IMR-90 (cell line): ENCODE measurements around the gene OGFR. TPM values are rescaled to one million over a fixed set of nuclear protein-coding genes. Genes with fewer than 3 reads are reported as not detected.

Source experiments
- ATAC-seq: fragments of 200-7000 bp; cut with Tn5 transposase; 2 replicates; pipeline ENCODE4 v1.9.1; 2020; ENCODE audit warnings: low read depth, mild to moderate bottlenecking, moderate library complexity
- BruUV-seq: library from RNA; stranded (reverse); fragments of 400-500 nt; replicated peaks from 2 replicates; lab custom pipeline; 2021; lab: Mats Ljungman, UMichigan
- CTCF ChIA-PET: fragments of 300-600 bp; formaldehyde crosslinking; extraction: SDS; loops from one replicate; lab custom pipeline; 2021; ENCODE audit warnings: antibody characterized with exemption; lab: Yijun Ruan, JAX
- POLR2A ChIA-PET: fragments of 300-600 bp; sonication (Branson Sonifier 250); formaldehyde crosslinking; loops from one replicate; lab custom pipeline; 2022; ENCODE audit warnings: antibody characterized with exemption; ENCODE audit not compliant: unreplicated experiment; lab: Charles Lee
- DNase-seq: peaks from one replicate; pipeline ENCODE4 v3.0.0; 2013
- H2AFZ ChIP-seq: replicated peaks from 2 replicates; pipeline ENCODE3; 2013; ENCODE audit warnings: low read length, mild to moderate bottlenecking; ENCODE audit not compliant: poor library complexity
- H2AK5ac ChIP-seq: 2 replicates; pipeline ENCODE4 v1.6.1; 2013; ENCODE audit warnings: low read depth, low read length, inconsistent platforms
- H2AK9ac ChIP-seq: replicated peaks from 2 replicates; pipeline ENCODE3; 2013; ENCODE audit warnings: mild to moderate bottlenecking, low read depth, low read length, moderate library complexity; ENCODE audit not compliant: poor library complexity
- H2BK120ac ChIP-seq: 2 replicates; pipeline ENCODE4 v1.6.1; 2013; ENCODE audit warnings: low read depth, low read length, inconsistent platforms
- H2BK15ac ChIP-seq: 3 replicates; pipeline ENCODE4 v1.6.1; 2013; ENCODE audit warnings: low read depth, low read length, inconsistent platforms
- H2BK20ac ChIP-seq: 2 replicates; pipeline ENCODE4 v1.6.1; 2013; ENCODE audit warnings: low read depth, mild to moderate bottlenecking, inconsistent platforms, low read length, moderate library complexity
- H2BK5ac ChIP-seq: 2 replicates; pipeline ENCODE4 v1.6.1; 2013; ENCODE audit warnings: mild to moderate bottlenecking, low read depth, low read length, inconsistent platforms; ENCODE audit not compliant: poor library complexity, severe bottlenecking
- H3K14ac ChIP-seq: replicated peaks from 2 replicates; pipeline ENCODE4 v1.6.1; 2013; ENCODE audit warnings: low read depth, low read length, inconsistent platforms
- H3K18ac ChIP-seq: 2 replicates; pipeline ENCODE4 v1.6.1; 2013; ENCODE audit warnings: low read depth, low read length, control low read depth
- H3K23ac ChIP-seq: 2 replicates; pipeline ENCODE4 v1.6.1; 2013; ENCODE audit warnings: low read depth, low read length, inconsistent platforms
- H3K27ac ChIP-seq: 2 replicates; pipeline ENCODE4 v1.5.1; 2013; ENCODE audit warnings: mild to moderate bottlenecking, control low read depth, low read length; ENCODE audit not compliant: insufficient read depth
- H3K27me3 ChIP-seq: 2 replicates; pipeline ENCODE4 v1.6.1; 2013; ENCODE audit warnings: low read length; ENCODE audit not compliant: control insufficient read depth, insufficient read depth
- H3K36me3 ChIP-seq: 2 replicates; pipeline ENCODE4 v1.6.1; 2013; ENCODE audit warnings: low read length, mixed read lengths; ENCODE audit not compliant: control insufficient read depth, insufficient read depth
- H3K4ac ChIP-seq: 2 replicates; pipeline ENCODE4 v1.6.1; 2013; ENCODE audit warnings: low read depth, low read length, inconsistent platforms
- H3K4me1 ChIP-seq: 2 replicates; pipeline ENCODE4 v1.6.1; 2013; ENCODE audit warnings: low read length, mixed read lengths; ENCODE audit not compliant: control insufficient read depth, insufficient read depth
- H3K4me2 ChIP-seq: 2 replicates; pipeline ENCODE4 v1.6.1; 2013; ENCODE audit warnings: low read depth, mild to moderate bottlenecking, control low read depth, low read length, moderate library complexity
- H3K4me3 ChIP-seq: 2 replicates; pipeline ENCODE4 v1.5.1; 2013; ENCODE audit warnings: low read depth, mild to moderate bottlenecking, control low read depth, low read length, moderate library complexity; ENCODE audit not compliant: insufficient read depth
- H3K56ac ChIP-seq: 2 replicates; pipeline ENCODE4 v1.6.1; 2013; ENCODE audit warnings: low read length, inconsistent platforms; ENCODE audit not compliant: insufficient read depth; ENCODE audit errors: extremely low read depth
- H3K79me1 ChIP-seq, 2 experiments: 2 replicates each; pipeline ENCODE4 v1.6.1; 2013; ENCODE audit warnings: low read length in 2 of 2, inconsistent platforms in 1 of 2, low read depth in 1 of 2
- H3K9ac ChIP-seq: 2 replicates; pipeline ENCODE4 v1.6.1; 2013; ENCODE audit warnings: low read depth, low read length, control low read depth
- H3K9me1 ChIP-seq: 2 replicates; pipeline ENCODE4 v1.6.1; 2013; ENCODE audit warnings: low read length, inconsistent platforms; ENCODE audit not compliant: insufficient read depth
- H3K9me3 ChIP-seq: 2 replicates; pipeline ENCODE4 v1.6.1; 2013; ENCODE audit warnings: low read length; ENCODE audit not compliant: control insufficient read depth, insufficient read depth
- H4K20me1 ChIP-seq: 2 replicates; pipeline ENCODE4 v1.6.1; 2013; ENCODE audit warnings: low read length, inconsistent platforms; ENCODE audit not compliant: insufficient read depth
- H4K5ac ChIP-seq: 2 replicates; pipeline ENCODE4 v1.6.1; 2013; ENCODE audit warnings: mild to moderate bottlenecking, low read depth, low read length, control low read depth
- H4K8ac ChIP-seq, 2 experiments: 2 replicates each; pipeline ENCODE4 v1.6.1; 2013; ENCODE audit warnings: low read depth in 2 of 2, low read length in 2 of 2, control low read depth in 1 of 2, inconsistent platforms in 1 of 2
- H4K91ac ChIP-seq: 2 replicates; pipeline ENCODE4 v1.6.1; 2013; ENCODE audit warnings: low read depth, low read length, inconsistent platforms; ENCODE audit not compliant: insufficient read depth
- BHLHE40 ChIP-seq: fragments of 150-350 bp; IDR thresholded peaks from 2 replicates; pipeline ENCODE4 v1.6.1; 2016; ENCODE audit warnings: mild to moderate bottlenecking, low read depth, low read length
- CEBPB ChIP-seq: IDR thresholded peaks from 2 replicates; pipeline ENCODE4 v1.6.1; 2012; ENCODE audit warnings: low read depth, low read length, improper control_type of control experiment
- FOS ChIP-seq: fragments of 150-350 bp; IDR thresholded peaks from 2 replicates; pipeline ENCODE4 v1.6.1; 2016; ENCODE audit warnings: low read depth, low read length
- MXI1 ChIP-seq: IDR thresholded peaks from 2 replicates; pipeline ENCODE4 v1.6.1; 2012; ENCODE audit warnings: low read depth, mild to moderate bottlenecking, low read length, moderate library complexity, borderline replicate concordance
- NFE2L2 ChIP-seq: fragments of 150-350 bp; IDR thresholded peaks from 2 replicates; pipeline ENCODE4 v1.6.1; 2016; ENCODE audit warnings: low read depth, mild to moderate bottlenecking, low read length
- POLR2A ChIP-seq: IDR thresholded peaks from 2 replicates; pipeline ENCODE4 v1.6.1; 2012; ENCODE audit warnings: mild to moderate bottlenecking, low read depth, low read length
- RAD21 ChIP-seq: IDR thresholded peaks from 2 replicates; pipeline ENCODE4 v1.6.1; 2012; ENCODE audit warnings: low read length, improper control_type of control experiment
- RCOR1 ChIP-seq: IDR thresholded peaks from 2 replicates; pipeline ENCODE4 v1.6.1; 2012; ENCODE audit warnings: mild to moderate bottlenecking, low read length, improper control_type of control experiment; ENCODE audit not compliant: insufficient replicate concordance
- RFX5 ChIP-seq: IDR thresholded peaks from 2 replicates; pipeline ENCODE4 v1.8.0; 2012; ENCODE audit warnings: low read depth, mild to moderate bottlenecking, low read length, moderate library complexity
- USF2 ChIP-seq: fragments of 150-350 bp; IDR thresholded peaks from 2 replicates; pipeline ENCODE4 v1.6.1; 2017; ENCODE audit warnings: mild to moderate bottlenecking, antibody characterized with exemption, low read length, low read depth
- WGBS, 2 experiments: methylation state at CpG; one replicate each; pipeline versions ENCODE4 v1.1.5 to v1.1.7; 2013; ENCODE audit warnings: missing lambda C conversion rate in 2 of 2; ENCODE audit not compliant: insufficient read length in 1 of 2; ENCODE audit errors: extremely low coverage in 2 of 2; 5-methylcytosine and 5-hydroxymethylcytosine counted together
- dilution Hi-C: fragments of 300-500 bp; cut with HindIII; formaldehyde crosslinking; loops from one replicate; pipeline ENCODE4 v1.14.3; 2018; ENCODE audit warnings: low sequenced_read_pairs; ENCODE audit not compliant: unreplicated experiment
- in situ Hi-C: fragments of 300-500 bp; cut with MboI; formaldehyde crosslinking; loops from 3 replicates; pipeline ENCODE4 v1.14.3; 2019; ENCODE audit warnings: low sequenced_read_pairs, inconsistent platforms, mixed read lengths
- intact Hi-C: fragments of 100-400 bp; cut with micrococcal nuclease; formaldehyde crosslinking; loops from 2 replicates; pipeline ENCODE4 v1.10.0; 2022
- polyA plus RNA-seq, 3 experiments: library from polyadenylated mRNA; depleted of rRNA; stranded (reverse); fragments of >200 nt; gene quantifications; 2 replicates each; pipeline ENCODE4 v1.2.3, GENCODE V29; 2012; ENCODE audit warnings: low replicate concordance in 1 of 3
- total RNA-seq: library from RNA; depleted of rRNA; stranded (reverse); fragments of >200 nt; gene quantifications from 2 replicates; pipeline ENCODE4 v1.2.3, GENCODE V29; 2012

OGFR gene
- total and polyA plus RNA-seq, 2 of the 4 experiments (the other 2 are of a cell fraction): 22.4 to 30.1 TPM

- H3K4me1 ChIP-seq: peaks cover 5% of the 10 kb centered on the region; the same call in 1 of the 2 replicates
- H3K4me2 ChIP-seq: no peak overlapping the region
- ATAC-seq: no peak
- WGBS, 2 experiments: 62% methylated on average over 2 of the region's 8 CpGs; no CpG with 5 or more reads in 1 of the 2 experiments
- intact Hi-C loops (no loop called here), in situ Hi-C loops (no loop called here), dilution Hi-C loops (no loop called here)
- no peak overlapping the region for H2BK120ac ChIP-seq
- TF ChIP-seq NFE2L2 (no peak), MXI1 (no peak), USF2 (no peak), RCOR1 (no peak), RFX5 (no peak), POLR2A (no peak), BHLHE40 (no peak), CEBPB (no peak), FOS (no peak), RAD21 (no peak)
- ChIA-PET POLR2A (no interaction called here), CTCF (no interaction called here)
- no peaks in the 10 kb centered on the region for H3K36me3 ChIP-seq
- no peak for DNase-seq
- no peak overlapping the region for H3K56ac ChIP-seq
- no peak overlapping the region for H2BK5ac ChIP-seq
- H3K9ac ChIP-seq: no peak overlapping the region
- H3K4ac ChIP-seq: no peak overlapping the region
- no peaks in the 10 kb centered on the region; the same call in 1 of the 2 replicates for H3K9me1 ChIP-seq
- no peak overlapping the region for H3K23ac ChIP-seq
- no peak overlapping the region for H3K18ac ChIP-seq
- H3K14ac ChIP-seq: no peak overlapping the region
- no peak overlapping the region for H2AFZ ChIP-seq
- no peak overlapping the region for H3K27ac ChIP-seq
- no peak overlapping the region for H2AK5ac ChIP-seq
- no peaks in the 10 kb centered on the region for H3K79me1 ChIP-seq
- H4K8ac ChIP-seq: no peak overlapping the region
- H4K20me1 ChIP-seq: no peaks in the 10 kb centered on the region
- no peak overlapping the region for H3K4me3 ChIP-seq
- H3K9me3 ChIP-seq: no peaks in the 10 kb centered on the region
- no TSS peak for BruUV-seq
- no peak overlapping the region for H4K5ac ChIP-seq
- peaks cover 2% of the 10 kb centered on the region; the same call in 1 of the 2 replicates for H3K27me3 ChIP-seq
- no peak overlapping the region for H2BK15ac ChIP-seq
- H2AK9ac ChIP-seq: no peak overlapping the region
- no peak overlapping the region for H4K91ac ChIP-seq
- H2BK20ac ChIP-seq: no peak overlapping the region
Observed at GRCh38 chr20:62774762-62775161, 29.9 kb upstream of the OGFR start.
